ENCODE results near the gene AKT2.

The AKT2 gene

DNA sequence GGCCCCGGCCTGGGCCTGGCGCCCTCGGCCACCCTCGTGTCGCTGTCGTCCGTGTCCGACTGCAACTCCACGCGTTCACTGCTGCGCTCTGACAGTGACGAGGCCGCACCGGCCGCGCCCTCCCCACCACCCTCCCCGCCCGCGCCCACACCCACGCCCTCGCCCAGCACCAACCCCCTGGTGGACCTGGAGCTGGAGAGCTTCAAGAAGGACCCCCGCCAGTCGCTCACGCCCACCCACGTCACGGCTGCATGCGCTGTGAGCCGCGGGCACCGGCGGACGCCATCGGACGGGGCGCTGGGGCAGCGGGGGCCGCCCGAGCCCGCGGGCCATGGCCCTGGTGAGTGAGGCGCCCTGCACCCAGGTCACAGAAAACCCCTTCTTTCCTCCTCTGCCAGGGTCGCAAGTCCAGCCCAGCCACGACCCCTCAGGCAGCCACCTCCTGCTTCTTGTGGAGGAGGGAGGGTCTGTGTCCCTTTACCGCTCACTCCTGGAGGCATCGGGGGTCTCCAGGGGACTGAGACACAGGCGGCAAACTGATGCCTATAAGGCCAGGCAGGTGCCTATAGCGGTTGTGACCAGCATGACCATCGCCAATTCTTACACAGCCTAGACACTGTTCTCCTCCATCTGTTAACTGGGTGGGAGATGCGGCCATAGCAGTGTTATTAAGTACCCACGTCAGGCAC, 71.1 kb downstream of the AKT2 start:
- Mint-ChIP-seq H3K36me3 (peaks cover 22% of the 10 kb centered on the region), H3K4me1 (peaks cover 5% of the 10 kb centered on the region), H3K4me3 (no peak overlapping the region), H3K27me3 (peaks cover 12% of the 10 kb centered on the region), H3K9me3 (no peaks in the 10 kb centered on the region), H3K27ac (no peak overlapping the region)
- ATAC-seq (ENCODE audit: low read depth) (no peak), DNase-seq (ENCODE audit: low spot score in 2 of 2) (no peak)

DNA sequence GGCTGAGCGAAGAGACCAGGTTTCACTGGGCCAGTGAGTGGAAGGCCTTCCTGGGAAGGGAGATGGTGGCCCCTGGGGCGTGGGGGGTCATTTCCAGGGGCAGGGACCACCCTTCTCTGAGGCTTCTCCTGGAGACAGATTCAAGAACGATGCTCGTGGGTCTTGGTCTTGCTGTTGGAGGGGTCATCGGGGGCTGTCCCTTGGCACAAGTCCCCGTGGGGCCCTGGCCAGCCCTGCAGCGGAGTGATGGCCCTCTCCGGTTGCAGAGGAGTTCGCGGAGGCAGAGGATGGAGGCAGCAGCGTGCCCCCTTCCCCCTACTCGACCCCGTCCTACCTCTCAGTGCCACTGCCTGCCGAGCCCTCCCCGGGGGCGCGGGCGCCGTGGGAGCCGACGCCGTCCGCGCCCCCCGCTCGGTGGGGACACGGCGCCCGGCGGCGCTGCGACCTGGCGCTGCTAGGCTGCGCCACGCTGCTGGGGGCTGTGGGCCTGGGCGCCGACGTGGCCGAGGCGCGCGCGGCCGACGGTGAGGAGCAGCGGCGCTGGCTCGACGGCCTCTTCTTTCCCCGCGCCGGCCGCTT, 71.8 kb downstream of the AKT2 start:
- Mint-ChIP-seq H3K4me1 (peaks cover 5% of the 10 kb centered on the region), H3K27ac (no peak overlapping the region), H3K27me3 (peaks cover 11% of the 10 kb centered on the region), H3K9me3 (no peaks in the 10 kb centered on the region), H3K36me3 (peaks cover 23% of the 10 kb centered on the region), H3K4me3 (no peak overlapping the region)
- no peak for ATAC-seq (ENCODE audit: low read depth)
- DNase-seq (ENCODE audit: low spot score in 2 of 2), result no peak

DNA sequence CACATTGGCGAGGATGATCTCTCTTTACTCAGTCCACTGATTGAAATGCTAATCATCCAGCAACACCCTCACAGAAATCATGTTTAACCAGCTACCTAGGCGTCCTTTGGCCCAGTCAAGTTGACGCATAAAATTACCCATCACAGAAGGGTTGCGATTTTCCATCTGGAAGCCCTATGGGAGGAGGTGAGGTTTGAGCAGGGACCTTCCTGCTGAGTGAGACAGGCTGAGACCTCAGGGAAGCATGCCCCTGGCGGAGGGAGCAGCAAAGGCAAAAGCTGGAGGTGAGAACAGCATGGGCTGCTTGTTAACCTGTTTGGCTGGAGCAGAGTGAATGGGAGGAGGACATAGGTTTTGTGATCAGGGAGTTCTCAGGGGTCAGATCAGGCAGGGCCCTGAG, 74.3 kb downstream of the AKT2 start:
- H3K4me1 Mint-ChIP-seq, result no peaks in the 10 kb centered on the region
- H3K4me3 Mint-ChIP-seq, result no peak overlapping the region
- no peaks in the 10 kb centered on the region for H3K27me3 Mint-ChIP-seq
- no peak overlapping the region for H3K27ac Mint-ChIP-seq
- DNase-seq (ENCODE audit: low spot score in 2 of 2) (no peak), ATAC-seq (ENCODE audit: low read depth) (no peak)
- no peaks in the 10 kb centered on the region for H3K9me3 Mint-ChIP-seq
- peaks cover 21% of the 10 kb centered on the region for H3K36me3 Mint-ChIP-seq

DNA sequence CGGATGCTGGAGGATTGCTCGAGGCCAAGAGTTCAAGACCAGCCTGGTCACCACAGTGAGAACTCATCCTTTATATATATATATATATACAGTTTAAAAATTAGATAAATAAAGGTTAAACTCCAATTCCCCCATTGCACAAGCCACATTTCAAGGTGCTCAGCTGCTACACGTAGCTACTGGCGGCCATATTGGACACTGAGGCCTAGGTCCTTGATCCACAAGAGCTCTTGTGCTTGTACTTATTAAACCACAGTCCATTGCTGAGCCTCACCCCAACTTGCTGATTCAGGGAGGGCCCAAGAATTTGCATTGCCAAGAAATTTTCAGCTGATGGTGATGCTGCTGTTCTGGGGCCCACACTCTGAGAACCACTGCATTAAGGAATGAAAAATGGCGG, 76.5 kb downstream of the AKT2 start:
- H3K4me1 Mint-ChIP-seq, result no peaks in the 10 kb centered on the region
- no peak overlapping the region for H3K4me3 Mint-ChIP-seq
- ATAC-seq (ENCODE audit: low read depth) (no peak), DNase-seq (ENCODE audit: low spot score in 2 of 2) (no peak)
- H3K27ac Mint-ChIP-seq, result no peak overlapping the region
- H3K27me3 Mint-ChIP-seq, result no peaks in the 10 kb centered on the region
- no peaks in the 10 kb centered on the region for H3K9me3 Mint-ChIP-seq
- H3K36me3 Mint-ChIP-seq, result peaks cover 27% of the 10 kb centered on the region

DNA sequence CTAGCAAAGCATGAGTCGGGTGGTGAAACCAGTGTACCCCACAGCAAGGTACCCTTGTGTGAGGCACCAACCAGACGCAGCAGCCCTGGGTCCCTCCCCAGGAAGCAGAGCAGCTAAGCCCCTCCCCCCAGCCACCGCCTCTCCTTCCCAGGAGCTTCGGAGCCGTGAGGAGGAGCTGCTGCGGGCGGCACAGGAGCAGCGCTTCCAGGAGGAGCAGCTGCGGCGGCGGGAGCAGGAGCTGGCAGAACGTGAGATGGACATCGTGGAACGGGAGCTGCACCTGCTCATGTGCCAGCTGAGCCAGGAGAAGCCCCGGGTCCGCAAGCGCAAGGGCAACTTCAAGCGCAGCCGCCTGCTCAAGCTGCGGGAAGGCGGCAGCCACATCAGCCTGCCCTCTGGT, 79.4 kb downstream of the AKT2 start:
- H3K36me3 Mint-ChIP-seq, result peaks cover 22% of the 10 kb centered on the region
- H3K9me3 Mint-ChIP-seq, result no peaks in the 10 kb centered on the region
- no peak overlapping the region for H3K4me3 Mint-ChIP-seq
- no peaks in the 10 kb centered on the region for H3K4me1 Mint-ChIP-seq
- ATAC-seq (ENCODE audit: low read depth) (no peak), DNase-seq (ENCODE audit: low spot score in 2 of 2) (no peak)
- no peak overlapping the region for H3K27ac Mint-ChIP-seq
- no peaks in the 10 kb centered on the region for H3K27me3 Mint-ChIP-seq

DNA sequence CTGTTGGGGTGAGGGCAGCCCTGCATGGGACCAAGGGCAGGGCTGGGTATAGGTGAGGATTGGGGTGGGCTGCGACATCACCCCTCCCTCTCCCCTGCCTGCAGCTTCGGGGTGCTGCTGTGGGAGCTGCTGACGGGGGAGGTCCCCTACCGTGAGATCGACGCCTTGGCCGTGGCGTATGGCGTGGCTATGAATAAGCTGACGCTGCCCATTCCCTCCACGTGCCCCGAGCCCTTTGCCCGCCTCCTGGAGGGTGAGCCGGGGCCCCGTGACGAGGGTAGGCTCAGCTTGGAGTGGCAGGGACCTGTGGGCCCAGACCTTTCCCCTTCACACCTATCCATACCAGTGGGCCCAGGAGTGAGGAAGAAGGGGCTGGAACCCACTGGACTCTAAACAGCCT, 80.8 kb downstream of the AKT2 start:
- DNase-seq (ENCODE audit: low spot score in 2 of 2) (no peak), ATAC-seq (ENCODE audit: low read depth) (no peak)
- Mint-ChIP-seq H3K27me3 (no peaks in the 10 kb centered on the region), H3K36me3 (peaks cover 16% of the 10 kb centered on the region), H3K27ac (no peak overlapping the region), H3K4me1 (no peaks in the 10 kb centered on the region), H3K9me3 (no peaks in the 10 kb centered on the region), H3K4me3 (no peak overlapping the region)

DNA sequence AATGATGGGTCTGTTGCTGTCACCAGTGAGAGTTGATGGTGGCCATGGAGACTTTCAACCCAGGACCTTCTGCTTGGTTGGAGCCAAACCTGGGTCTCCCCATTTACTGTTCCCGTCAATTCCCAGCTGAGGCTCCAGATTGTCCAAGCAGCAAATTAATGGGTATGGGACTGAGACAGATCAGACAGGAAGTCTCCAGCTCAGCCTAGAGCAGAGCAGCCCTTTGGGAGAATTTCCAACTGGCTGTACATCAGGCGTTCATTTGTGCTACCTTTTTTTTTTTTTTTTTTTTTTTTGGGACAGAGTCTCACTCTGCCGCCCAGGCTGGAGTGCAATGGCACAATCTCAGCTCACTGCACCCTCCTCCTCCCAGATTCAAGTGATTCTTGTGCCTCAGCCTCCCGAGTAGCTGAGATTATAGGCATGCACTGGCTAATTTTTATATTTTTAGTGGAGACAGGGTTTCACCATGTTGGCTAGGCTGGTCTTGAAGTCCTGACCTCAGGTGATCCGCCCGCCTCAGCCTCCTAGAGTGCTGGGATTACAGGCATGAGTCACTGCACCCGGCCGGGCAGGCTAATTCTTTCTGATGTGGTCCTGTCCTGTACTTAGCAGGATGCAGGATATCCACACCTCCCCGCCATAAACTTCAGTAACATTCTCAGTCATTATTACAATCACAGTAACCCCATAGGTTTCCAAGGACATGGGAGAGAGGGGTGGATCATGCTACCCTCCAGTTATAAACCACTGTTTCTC, 84.6 kb downstream of the AKT2 start:
- H3K36me3 Mint-ChIP-seq, result peaks cover 16% of the 10 kb centered on the region
- H3K9me3 Mint-ChIP-seq, result no peaks in the 10 kb centered on the region
- ATAC-seq (ENCODE audit: low read depth) (no peak), DNase-seq (ENCODE audit: low spot score in 2 of 2) (no peak)
- peaks cover 6% of the 10 kb centered on the region for H3K4me1 Mint-ChIP-seq
- H3K27ac Mint-ChIP-seq, result no peak overlapping the region
- no peaks in the 10 kb centered on the region for H3K27me3 Mint-ChIP-seq
- H3K4me3 Mint-ChIP-seq, result no peak overlapping the region

DNA sequence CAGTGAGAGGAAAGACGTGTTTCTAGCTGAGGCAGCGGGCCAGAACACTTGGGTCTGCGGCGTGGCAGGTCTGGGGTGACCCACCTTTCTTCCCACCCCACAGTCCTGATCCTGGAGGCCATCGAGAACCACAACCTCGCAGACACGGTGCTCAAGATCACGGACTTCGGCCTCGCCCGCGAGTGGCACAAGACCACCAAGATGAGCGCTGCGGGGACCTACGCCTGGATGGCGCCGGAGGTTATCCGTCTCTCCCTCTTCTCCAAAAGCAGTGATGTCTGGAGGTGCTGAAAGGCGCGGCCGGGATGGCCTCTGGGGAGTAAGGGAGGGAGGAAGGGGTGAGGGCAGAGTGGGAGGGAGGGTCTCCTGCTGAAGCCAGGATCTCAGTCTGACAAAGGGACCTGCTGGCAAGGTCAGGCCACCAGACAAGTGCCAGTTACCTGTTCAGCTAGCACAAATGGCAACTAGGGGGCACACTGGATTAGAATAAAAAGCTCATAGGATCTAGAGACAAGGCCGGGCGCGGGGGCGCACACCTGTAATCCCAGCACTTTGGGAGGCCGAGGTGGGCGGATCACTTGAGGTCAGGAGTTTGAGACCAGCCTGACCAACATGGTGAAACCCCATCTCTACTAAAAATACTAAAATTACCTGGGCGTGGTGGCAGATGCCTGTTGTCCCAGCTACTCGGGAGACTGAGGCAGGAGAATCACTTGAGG, 86.7 kb downstream of the AKT2 start:
- H3K36me3 Mint-ChIP-seq, result peaks cover 7% of the 10 kb centered on the region
- H3K4me1 Mint-ChIP-seq, result peaks cover 15% of the 10 kb centered on the region
- H3K9me3 Mint-ChIP-seq, result no peaks in the 10 kb centered on the region
- no peaks in the 10 kb centered on the region for H3K27me3 Mint-ChIP-seq
- H3K27ac Mint-ChIP-seq, result no peak overlapping the region
- ATAC-seq (ENCODE audit: low read depth), result no peak
- H3K4me3 Mint-ChIP-seq, result no peak overlapping the region
- DNase-seq (ENCODE audit: low spot score in 2 of 2), result no peak

DNA sequence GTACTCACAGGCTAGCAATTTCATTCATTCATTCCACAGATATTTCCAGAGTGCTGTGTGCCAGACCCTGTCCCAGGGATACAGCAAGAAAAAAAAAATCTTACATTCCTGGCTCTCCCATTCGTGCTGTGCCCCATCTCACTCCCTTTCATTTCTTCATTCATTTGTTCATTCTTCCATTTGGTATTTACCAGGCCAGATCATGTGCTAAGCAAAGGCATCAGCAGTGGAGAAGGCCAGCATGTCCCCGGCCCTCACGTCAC, 91.6 kb downstream of the AKT2 start:
- ATAC-seq (ENCODE audit: low read depth), result no peak
- Mint-ChIP-seq H3K4me1 (peaks cover 23% of the 10 kb centered on the region), H3K9me3 (no peaks in the 10 kb centered on the region), H3K27ac (no peak overlapping the region), H3K36me3 (no peaks in the 10 kb centered on the region), H3K4me3 (peak overlapping the region; percentile 22), H3K27me3 (no peaks in the 10 kb centered on the region)
- DNase-seq (ENCODE audit: low spot score in 2 of 2), result no peak

DNA sequence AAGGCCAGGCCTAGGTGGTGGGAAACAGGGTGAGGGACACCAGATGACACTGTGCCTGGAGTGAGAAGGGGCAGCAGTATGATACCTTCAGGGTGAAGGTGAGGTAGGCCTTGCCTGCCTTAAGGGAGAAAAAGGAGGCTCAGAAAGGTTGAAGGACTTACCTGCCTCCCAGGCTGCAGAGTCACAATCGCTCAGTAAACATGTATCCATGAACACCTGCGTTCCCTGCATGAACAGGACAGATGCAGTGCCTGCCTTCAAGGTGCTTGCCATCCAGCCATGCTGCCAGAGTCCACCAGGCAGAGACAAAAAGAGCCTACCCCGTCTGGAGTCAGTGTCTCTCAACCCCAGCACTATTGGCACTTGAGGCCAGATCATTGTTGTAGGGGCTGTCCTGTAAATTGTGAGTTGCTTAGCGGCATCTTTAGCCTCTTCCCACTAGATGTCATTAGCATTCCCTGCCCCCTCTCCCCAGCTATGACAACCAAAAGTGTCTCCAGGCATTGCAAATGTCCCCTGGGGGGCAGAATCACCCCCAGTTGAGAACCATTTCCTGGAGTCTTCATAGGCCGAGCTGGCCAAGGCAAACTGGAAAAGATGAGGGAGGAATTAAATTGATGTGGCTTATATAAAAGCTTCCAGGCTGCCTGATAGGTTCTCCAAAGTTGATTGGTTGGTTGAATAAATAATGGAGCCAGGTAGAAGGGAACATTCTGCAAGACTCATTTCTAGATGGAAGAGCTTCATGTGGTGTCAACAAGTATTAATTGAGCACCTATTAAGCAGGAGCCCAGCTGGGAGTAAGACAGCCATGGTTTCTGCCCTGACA, 92.2 kb downstream of the AKT2 start:
- no peak for DNase-seq (ENCODE audit: low spot score in 2 of 2)
- H3K36me3 Mint-ChIP-seq, result no peaks in the 10 kb centered on the region
- no peak overlapping the region for H3K27ac Mint-ChIP-seq
- no peaks in the 10 kb centered on the region for H3K27me3 Mint-ChIP-seq
- ATAC-seq (ENCODE audit: low read depth), result no peak
- H3K4me3 Mint-ChIP-seq, result peak overlapping the region; percentile 73
- peaks cover 22% of the 10 kb centered on the region for H3K4me1 Mint-ChIP-seq
- no peaks in the 10 kb centered on the region for H3K9me3 Mint-ChIP-seq

DNA sequence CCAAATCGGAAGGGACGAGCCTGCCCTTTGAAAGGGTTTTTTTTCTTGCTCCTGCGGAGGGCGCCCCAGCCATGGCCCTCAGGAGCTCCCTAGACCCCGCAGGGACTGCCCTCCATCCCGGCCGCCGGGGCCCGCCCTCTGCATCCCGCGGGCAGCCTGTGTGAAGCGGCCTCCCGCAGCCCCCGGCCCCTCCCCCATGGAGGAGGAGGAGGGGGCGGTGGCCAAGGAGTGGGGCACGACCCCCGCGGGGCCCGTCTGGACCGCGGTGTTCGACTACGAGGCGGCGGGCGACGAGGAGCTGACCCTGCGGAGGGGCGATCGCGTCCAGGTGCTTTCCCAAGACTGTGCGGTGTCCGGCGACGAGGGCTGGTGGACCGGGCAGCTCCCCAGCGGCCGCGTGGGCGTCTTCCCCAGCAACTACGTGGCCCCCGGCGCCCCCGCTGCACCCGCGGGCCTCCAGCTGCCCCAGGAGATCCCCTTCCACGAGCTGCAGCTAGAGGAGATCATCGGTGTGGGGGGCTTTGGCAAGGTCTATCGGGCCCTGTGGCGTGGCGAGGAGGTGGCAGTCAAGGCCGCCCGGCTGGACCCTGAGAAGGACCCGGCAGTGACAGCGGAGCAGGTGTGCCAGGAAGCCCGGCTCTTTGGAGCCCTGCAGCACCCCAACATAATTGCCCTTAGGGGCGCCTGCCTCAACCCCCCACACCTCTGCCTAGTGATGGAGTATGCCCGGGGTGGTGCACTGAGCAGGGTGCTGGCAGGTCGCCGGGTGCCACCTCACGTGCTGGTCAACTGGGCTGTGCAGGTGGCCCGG, 93.1 kb downstream of the AKT2 start:
- Mint-ChIP-seq H3K9me3 (no peaks in the 10 kb centered on the region), H3K36me3 (no peaks in the 10 kb centered on the region), H3K4me1 (peaks cover 20% of the 10 kb centered on the region), H3K27me3 (no peaks in the 10 kb centered on the region), H3K27ac (no peak overlapping the region), H3K4me3 (peak overlapping the region; percentile 73)
- peak; percentile 5 to 22 for DNase-seq (ENCODE audit: low spot score in 2 of 2)
- peak; percentile 10 for ATAC-seq (ENCODE audit: low read depth)

DNA sequence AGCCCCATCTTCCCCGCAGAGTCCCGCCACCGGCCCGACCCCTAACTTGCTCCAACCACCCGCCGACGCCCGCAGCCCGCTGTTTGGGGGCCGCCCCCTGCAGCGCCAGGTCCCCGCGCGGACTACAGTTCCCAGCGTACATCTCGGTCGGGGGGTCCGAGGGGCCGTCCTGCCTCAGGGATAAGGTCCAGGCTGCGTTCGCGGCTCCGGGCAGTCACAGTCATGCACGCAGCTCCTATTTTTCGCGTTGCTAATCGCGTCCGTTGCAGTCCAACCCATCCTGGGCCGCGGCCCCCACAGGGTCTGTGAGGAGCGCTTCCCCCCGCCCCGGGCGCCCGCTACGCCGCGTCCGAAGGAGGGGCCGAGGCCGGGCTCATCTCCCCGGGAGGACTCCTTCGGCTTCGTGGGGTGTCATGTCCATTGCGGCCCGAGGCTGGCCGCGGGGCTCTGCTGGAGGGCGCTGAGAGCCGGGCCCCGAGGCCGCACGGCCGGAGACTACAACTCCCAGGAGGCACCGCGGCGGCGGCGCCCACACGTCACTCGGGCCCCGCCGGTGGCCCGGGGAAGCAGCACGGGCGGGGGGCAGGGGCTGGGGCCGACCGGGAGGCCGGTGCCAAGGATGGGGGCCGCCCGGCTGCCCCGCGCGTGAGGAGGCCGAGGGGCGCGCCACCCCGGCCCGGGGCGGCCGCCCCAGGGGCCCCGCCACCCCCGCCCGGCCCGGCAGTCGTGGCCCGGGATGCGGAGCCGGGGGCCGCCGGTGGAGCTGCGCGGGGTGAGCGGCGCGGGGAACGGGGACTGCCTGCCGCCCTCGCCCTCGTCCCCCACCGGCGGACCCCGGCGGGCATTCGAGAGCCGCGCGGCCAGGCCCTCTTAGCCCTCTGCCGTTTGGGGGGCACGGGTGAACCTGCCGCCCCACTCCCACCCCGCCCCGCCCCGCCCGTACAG, 94.0 kb downstream of the AKT2 start, which contains the start of gene MAP3K10:
Gene MAP3K10, plus strand, starts transcription at position 536 of the 945 bp plus-strand sequence. CDS start 606 bp downstream, outside the sequence.
- ATAC-seq (ENCODE audit: low read depth), result peak; percentile 84
- no peaks in the 10 kb centered on the region for H3K9me3 Mint-ChIP-seq
- peak within 1 kb of the TSS; percentile 88 for H3K27ac Mint-ChIP-seq

More for the DNA sequence above, 94.0 kb downstream of the AKT2 start, which contains the start of gene MAP3K10:
- H3K36me3 Mint-ChIP-seq, result no peaks in the 10 kb centered on the region
- H3K4me3 Mint-ChIP-seq, result peak within 1 kb of the TSS; percentile 89
- DNase-seq (ENCODE audit: low spot score in 2 of 2), result peak; percentile 68 to 87
- H3K4me1 Mint-ChIP-seq, result peaks cover 20% of the 10 kb centered on the region
- H3K27me3 Mint-ChIP-seq, result no peaks in the 10 kb centered on the region

All from memory B cell (primary cell).